NB4 (cell line): Measurements from ENCODE around the gene TMC6.

Experiments used
- DNase-seq: peaks from one replicate; pipeline ENCODE4 v3.0.0; 2010; ENCODE audit warnings: low read depth
- H3K4me3 ChIP-seq: one replicate; pipeline ENCODE4 v1.5.1; 2011; ENCODE audit warnings: mild to moderate bottlenecking, low read depth, low read length, moderate library complexity
- MYC ChIP-seq: IDR thresholded peaks from 2 replicates; pipeline ENCODE4 v1.6.1; 2011; ENCODE audit warnings: low read depth, low read length
- POLR2A ChIP-seq: IDR thresholded peaks from 2 replicates; pipeline ENCODE4 v1.6.1; 2011; ENCODE audit warnings: mild to moderate bottlenecking; ENCODE audit not compliant: insufficient read length; ENCODE audit errors: extremely low read depth
- TF ChIP-seq, protein P1 (sequence below): IDR thresholded peaks from 2 replicates; pipeline ENCODE4 v1.6.1; 2011; ENCODE audit warnings: low read depth, low read length
- TF ChIP-seq, protein P2 (sequence below): IDR thresholded peaks from one replicate; pipeline ENCODE4 v1.5.1; 2012; ENCODE audit warnings: low read depth, low read length

The TMC6 gene

DNA sequence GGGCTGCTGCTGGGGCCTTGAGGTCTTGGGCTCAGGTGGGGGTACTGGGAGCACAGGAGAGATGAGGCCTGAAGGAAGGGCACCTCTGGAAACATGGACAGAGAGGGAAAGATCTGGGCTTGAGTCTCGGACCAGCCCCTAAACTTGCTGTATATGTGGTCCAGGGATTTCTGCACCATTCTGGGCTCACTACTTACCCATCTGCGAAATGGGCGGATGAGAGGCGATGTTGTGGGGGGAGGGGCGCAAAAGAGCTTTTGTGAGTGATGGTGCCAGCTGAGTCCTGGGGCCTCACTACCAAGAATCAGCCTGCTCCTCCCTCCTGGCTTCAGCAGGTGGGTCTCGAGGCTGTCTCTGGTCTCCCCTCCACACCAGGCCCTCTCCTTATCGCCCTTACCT, 17.9 kb upstream of the TMC6 start:
- DNase-seq = no peak
- H3K4me3 ChIP-seq = no peak overlapping the region
- no peak for TF ChIP-seq MYC
- TF ChIP-seq, protein P1, sequence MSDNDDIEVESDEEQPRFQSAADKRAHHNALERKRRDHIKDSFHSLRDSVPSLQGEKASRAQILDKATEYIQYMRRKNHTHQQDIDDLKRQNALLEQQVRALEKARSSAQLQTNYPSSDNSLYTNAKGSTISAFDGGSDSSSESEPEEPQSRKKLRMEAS = no peak
- TF ChIP-seq, protein P2, sequence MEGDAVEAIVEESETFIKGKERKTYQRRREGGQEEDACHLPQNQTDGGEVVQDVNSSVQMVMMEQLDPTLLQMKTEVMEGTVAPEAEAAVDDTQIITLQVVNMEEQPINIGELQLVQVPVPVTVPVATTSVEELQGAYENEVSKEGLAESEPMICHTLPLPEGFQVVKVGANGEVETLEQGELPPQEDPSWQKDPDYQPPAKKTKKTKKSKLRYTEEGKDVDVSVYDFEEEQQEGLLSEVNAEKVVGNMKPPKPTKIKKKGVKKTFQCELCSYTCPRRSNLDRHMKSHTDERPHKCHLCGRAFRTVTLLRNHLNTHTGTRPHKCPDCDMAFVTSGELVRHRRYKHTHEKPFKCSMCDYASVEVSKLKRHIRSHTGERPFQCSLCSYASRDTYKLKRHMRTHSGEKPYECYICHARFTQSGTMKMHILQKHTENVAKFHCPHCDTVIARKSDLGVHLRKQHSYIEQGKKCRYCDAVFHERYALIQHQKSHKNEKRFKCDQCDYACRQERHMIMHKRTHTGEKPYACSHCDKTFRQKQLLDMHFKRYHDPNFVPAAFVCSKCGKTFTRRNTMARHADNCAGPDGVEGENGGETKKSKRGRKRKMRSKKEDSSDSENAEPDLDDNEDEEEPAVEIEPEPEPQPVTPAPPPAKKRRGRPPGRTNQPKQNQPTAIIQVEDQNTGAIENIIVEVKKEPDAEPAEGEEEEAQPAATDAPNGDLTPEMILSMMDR = no peak
- TF ChIP-seq POLR2A = no peak

DNA sequence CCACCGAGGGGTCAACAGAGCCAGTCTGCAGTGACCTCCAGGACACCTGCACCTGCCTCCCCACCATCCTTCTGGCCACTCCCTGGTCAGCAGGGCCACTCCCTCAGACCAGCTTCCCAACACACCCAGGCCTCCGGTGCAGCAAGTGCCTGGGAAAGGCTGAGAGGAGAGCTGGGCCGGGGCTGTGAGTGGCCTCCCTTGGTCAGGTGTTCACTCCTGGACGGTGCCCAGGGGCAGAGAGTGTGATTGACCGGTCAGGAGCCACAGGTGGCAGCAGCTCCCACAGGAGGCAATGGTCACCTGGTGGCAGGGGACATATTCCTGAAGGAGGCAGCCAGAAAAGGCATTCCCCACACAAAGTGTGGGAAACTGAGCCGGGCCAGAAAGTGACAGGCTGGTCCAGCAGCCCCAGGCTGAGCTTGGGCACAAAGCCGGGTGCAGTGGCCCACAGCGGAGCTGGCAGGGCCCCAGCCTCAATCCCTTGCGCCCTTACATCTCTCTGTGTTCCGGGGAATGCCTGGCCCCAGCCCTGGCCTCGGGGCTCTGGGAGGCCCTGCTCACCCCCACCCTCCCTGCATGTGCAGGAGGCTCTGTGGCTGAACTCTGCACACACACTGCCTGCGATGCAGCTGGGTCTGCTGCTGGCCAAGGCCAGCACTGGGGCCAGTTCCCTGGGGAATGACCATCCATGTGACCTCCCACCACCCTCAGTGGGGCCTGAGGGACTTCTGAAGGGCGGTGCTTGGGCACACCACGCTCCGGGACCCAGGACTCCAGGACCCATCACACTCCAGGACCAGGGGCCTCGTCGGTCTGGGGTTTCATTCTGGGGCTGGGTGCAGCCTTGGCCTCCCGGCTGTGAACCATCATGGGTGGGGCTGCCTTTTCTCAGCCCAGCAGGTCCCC, 16.4 kb upstream of the TMC6 start:
- DNase-seq = no peak
- TF ChIP-seq, protein P2 = no peak
- TF ChIP-seq, protein P1 = no peak
- TF ChIP-seq POLR2A (no peak), MYC (no peak)
- H3K4me3 ChIP-seq = no peak overlapping the region

- DNase-seq = peak; percentile 73
- no peak for TF ChIP-seq POLR2A
- H3K4me3 ChIP-seq = no peak overlapping the region
Measured at GRCh38 chr17:78144147-78144719, 15.7 kb upstream of the TMC6 start.

DNA sequence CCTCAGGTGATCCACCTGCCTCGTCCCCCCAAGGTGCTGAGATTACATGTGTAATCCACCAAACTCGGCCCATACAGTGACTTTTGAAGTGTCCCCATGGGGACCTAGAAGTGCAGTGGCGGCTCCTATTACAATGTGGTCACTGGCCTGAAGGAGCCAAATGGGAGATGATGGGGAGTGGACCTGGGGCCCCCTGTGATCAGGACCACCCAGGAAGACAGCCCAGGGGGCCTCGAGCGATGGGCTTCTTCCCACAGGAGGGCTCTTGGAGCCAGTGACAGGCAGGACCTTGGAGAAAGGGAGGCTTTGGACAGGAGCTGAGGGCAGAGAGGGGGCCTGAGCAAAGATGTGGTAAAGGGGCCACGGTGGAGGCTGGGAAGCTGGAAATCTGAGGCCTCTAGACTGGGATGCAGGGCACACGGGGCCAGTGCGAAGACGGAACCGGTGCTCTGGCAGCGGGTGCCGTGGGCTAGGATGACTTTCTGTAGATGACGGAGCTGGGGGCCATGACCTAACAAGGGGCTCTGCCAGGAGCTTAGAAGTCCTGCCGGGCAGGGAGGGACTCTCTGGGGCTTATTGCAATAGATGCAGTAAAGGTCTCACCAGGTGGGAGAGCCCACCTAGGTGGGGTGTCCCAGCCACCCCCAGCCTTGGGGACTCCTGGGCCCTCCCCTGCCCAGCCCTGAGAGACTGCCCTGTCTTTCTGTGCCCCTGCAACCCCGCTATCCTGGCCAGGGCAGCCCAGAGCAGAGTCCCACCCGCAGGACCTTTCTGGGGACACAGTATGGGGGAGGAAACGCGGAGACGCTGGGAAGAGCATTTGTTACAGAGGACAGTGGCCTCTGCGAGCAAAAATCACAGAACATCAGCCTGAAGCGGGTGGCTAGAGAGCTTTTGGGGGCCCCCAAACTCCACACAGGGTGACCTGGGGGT, 14.9 kb upstream of the TMC6 start:
- TF ChIP-seq, protein P1 = no peak
- no peak for TF ChIP-seq POLR2A
- TF ChIP-seq MYC = no peak
- TF ChIP-seq, protein P2 = no peak
- DNase-seq = no peak
- no peak overlapping the region for H3K4me3 ChIP-seq

- no peak for DNase-seq
- H3K4me3 ChIP-seq = no peak overlapping the region
- no peak for TF ChIP-seq POLR2A
- TF ChIP-seq, protein P1 = no peak
Measured at GRCh38 chr17:78142119-78142861, 13.7 kb upstream of the TMC6 start.

DNA sequence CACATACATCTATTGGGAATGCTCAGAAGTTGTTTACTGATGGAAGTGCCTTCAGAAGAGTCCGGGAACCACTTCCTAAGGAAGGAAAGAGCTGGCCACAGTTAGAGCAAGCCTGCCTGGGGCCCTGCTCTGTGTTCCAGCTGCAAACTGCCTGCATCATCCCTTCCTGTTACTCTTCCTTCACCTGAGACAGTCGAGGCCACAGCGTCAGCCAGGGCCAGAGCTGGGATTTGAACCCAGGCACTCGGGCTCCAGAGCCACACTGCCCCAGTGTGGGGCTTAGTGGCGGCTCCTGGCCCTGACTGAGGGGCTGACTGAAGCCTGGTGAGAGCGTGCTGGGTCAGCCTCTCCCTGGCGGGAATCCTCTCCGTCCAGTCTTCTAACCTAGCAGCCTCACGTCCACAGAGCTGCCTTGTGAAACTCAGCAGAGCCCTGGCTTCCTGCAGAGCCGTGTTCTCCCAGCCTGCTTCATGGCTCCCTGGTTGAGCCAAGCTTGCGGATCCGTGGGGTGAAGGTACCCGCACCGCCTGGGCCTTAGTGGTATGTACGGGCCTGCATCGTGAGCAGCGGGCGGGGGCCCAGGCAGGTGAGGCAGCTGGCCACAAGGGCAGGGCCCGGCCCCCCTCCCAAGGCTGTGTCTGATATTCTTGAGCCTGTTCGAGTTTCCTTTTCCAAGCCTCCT, 13.0 kb upstream of the TMC6 start:
- TF ChIP-seq, protein P2 = no peak
- no peak for TF ChIP-seq MYC
- TF ChIP-seq, protein P1 = no peak
- no peak for TF ChIP-seq POLR2A
- no peak for DNase-seq
- H3K4me3 ChIP-seq = no peak overlapping the region
